Stimulated activated CD4-positive, alpha-beta T cell treated with anti-CD3 and anti-CD28 coated beads, Interleukin-15, amount 100 ng/mL, for 1 hour (primary cell): ENCODE data around the gene NPM1.
"Not testable (repeated sequence)": the region's sequence is repeated elsewhere in the genome, so short reads cannot be mapped to it uniquely, and the experiment has no call there.

ENCODE experiments used
- DNase-seq, 2 donors: peaks; one replicate each; pipeline ENCODE4 v3.0.0-alpha.2; 2020; ENCODE audit warnings: low read depth in 1 of 2, low spot score in 1 of 2

The NPM1 gene

GRCh38 chr5:171412186-171412585 lies 24.5 kb downstream of the NPM1 start:
- DNase-seq = no peak

GRCh38 chr5:171413153-171413910 lies 25.7 kb downstream of the NPM1 start:
- DNase-seq = no peak

- DNase-seq = not testable (repeated sequence)
Observed at GRCh38 chr5:171413993-171414392, 26.3 kb downstream of the NPM1 start.

GRCh38 chr5:171415115-171415730 lies 27.6 kb downstream of the NPM1 start:
- no peak for DNase-seq

GRCh38 chr5:171416160-171417049 lies 28.8 kb downstream of the NPM1 start:
- no peak for DNase-seq

GRCh38 chr5:171418316-171418981 lies 30.8 kb downstream of the NPM1 start:
- no peak for DNase-seq

GRCh38 chr5:171418982-171419687 lies 31.5 kb downstream of the NPM1 start, which contains the start of gene FGF18:
FGF18 (plus strand) TSS chr5:171419647; CDS start chr5:171420200, 553 bp downstream.
- DNase-seq = no peak

- DNase-seq = no peak
Observed at GRCh38 chr5:171419688-171420430, 32.2 kb downstream of the NPM1 start.

- DNase-seq = no peak
Observed at GRCh38 chr5:171420431-171421241, 33.0 kb downstream of the NPM1 start.

GRCh38 chr5:171421331-171422262 lies 33.9 kb downstream of the NPM1 start:
- DNase-seq = no peak

- no peak for DNase-seq
Observed at GRCh38 chr5:171422495-171422894, 34.8 kb downstream of the NPM1 start.

- DNase-seq = no peak
Observed at GRCh38 chr5:171422902-171423663, 35.4 kb downstream of the NPM1 start.

GRCh38 chr5:171424726-171425125 lies 37.1 kb downstream of the NPM1 start:
- DNase-seq = no peak

GRCh38 chr5:171425596-171426244 lies 38.1 kb downstream of the NPM1 start:
- no peak for DNase-seq

- DNase-seq = no peak
Observed at GRCh38 chr5:171426266-171426665, 38.6 kb downstream of the NPM1 start.

GRCh38 chr5:171426680-171427079 lies 39.0 kb downstream of the NPM1 start:
- no peak for DNase-seq
